Erythroblast (primary cell): Measurements from ENCODE around the gene BCL7A.
A peak's percentile ranks its signal among the peaks of the same experiment; 100 is the strongest.
"Not testable (repeated sequence)": the region's sequence is repeated elsewhere in the genome, so short reads cannot be mapped to it uniquely, and the experiment has no call there.

ENCODE experiments used
- DNase-seq, 2 experiments: peaks; one replicate each; lab custom pipeline; 2025; lab: John Stamatoyannopoulos, UW
- GATA1 ChIP-seq: IDR thresholded peaks from 2 replicates; pipeline ENCODE4 v1.6.1; 2011; ENCODE audit warnings: low read depth, mild to moderate bottlenecking, control low read depth, low read length, moderate library complexity
- POLR2A ChIP-seq: IDR thresholded peaks from 2 replicates; pipeline ENCODE4 v1.6.1; 2011; ENCODE audit warnings: mild to moderate bottlenecking, low read length

The BCL7A gene

DNA sequence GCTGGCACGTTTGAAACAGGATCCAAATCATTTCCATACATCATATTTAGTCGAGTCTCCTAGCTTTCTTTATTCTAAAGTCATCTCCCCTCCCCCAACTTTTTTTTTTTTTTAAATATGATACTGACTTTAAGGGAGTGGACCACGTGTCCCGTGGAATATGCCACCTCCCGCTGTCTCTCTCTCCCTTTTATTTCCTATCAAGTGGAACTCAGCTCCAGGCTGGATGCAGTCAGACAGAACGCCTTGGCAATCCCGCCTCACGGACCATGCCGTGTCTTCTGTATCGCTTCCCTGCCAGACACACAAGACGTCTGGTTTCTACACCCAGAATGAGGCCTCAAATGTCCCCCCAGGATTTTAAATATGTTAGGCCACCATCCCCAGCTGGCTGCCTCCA is 21.2 kb downstream of the BCL7A start:
- TF ChIP-seq GATA1 (no peak), POLR2A (no peak)
- DNase-seq, result no peak

DNA sequence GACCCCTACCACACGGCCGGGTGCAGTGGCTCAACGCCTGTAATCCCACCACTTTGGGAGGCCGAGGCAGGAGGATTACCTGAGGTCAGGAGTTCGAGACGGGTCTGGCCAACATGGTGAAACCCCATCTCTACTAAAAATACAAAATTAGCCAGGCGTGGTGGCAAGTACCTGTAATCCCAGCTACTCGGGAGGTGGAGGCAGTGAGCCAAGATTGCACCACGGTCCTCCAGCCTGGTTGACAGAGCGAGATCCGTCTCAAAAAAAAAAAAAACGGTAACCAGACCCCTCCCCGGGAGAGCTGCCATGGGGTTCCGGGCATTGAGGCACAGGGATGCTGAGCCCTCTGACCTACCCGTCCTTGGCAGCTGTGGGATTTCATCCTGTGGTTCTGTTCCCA is 21.8 kb downstream of the BCL7A start:
- DNase-seq, result no peak
- no peak for TF ChIP-seq GATA1
- no peak for TF ChIP-seq POLR2A

DNA sequence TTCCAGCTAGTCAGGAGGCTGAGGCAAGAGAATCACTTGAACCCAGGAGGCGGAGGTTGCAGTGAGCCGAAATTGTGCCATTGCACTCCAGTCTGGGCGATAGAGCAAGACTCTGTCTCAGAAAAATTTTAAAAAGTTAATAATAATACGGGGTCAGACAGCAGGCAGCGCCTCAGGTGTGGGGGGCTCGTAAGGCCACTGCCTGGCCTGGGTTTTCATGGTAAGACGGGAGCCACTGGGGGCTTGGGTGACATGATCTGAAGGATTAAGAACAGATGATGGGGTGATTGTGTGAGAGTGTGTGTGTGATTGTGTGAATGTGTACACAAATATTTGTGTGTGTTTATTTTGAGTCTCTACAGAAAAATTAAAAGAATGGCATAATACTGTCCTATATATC is 23.6 kb downstream of the BCL7A start:
- no peak for TF ChIP-seq GATA1
- TF ChIP-seq POLR2A, result no peak
- DNase-seq, result no peak

- no peak for DNase-seq
- no peak for TF ChIP-seq GATA1
- TF ChIP-seq POLR2A, result no peak
Measured at GRCh38 chr12:122046145-122046544, 24.5 kb downstream of the BCL7A start.

- TF ChIP-seq POLR2A, result no peak
- TF ChIP-seq GATA1, result no peak
- DNase-seq, result no peak
Measured at GRCh38 chr12:122048151-122048550, 26.5 kb downstream of the BCL7A start.

GRCh38 chr12:122049827-122050226 is 28.1 kb downstream of the BCL7A start:
- TF ChIP-seq GATA1 (no peak), POLR2A (no peak)
- peak; percentile 27 to 67 for DNase-seq

DNA sequence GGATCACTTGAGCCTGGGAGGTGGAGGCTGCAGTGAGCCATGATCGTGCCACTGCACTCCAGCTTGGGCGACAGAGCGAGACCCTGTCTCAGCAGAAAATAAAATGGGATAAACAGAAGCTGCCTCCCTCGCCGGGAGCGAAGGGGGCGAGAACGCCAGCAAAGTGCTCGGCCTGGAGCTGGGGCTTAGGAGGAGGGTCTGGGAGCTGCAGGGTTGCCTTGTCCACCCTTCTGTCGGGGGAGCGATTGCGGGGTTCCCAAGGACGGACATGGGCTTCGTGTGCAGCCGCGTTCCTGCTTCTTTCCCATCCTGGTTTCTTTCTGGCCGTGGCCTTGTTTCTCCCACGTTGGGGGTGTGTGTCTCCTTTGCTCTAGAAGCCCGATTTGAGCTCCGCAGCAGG is 29.0 kb downstream of the BCL7A start:
- DNase-seq, result no peak
- TF ChIP-seq POLR2A (no peak), GATA1 (no peak)

DNA sequence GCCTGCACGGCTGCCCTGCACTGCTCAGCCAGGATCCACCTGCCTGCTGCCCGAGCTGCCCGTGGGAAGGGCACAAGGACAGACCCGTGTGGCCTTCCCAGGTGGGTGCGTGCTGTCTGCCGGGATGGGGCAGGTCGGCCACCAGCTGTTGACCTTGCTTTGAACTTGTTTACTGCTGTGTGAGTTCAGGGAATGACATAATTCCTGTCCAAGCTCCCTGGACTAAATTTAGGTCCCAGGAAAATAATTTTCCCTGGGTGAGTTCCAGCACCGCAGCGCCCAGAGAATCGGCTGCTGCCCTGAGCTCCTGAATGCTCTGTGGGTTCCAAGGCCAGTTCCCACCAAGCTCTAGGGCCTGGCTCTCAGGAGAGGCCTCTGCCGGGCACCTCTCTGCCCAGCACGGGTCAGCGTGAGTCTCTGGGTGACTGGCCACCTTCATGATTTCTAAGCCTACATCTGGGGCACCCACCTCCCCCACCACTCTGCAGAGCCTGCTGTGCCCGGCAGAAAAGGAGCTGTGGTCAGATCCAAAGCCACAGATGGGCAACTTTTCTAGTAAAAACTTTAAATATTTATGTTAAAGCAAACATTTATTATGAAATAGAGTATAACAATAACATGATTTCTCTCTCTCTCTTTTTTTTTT is 29.7 kb downstream of the BCL7A start:
- TF ChIP-seq POLR2A (no peak), GATA1 (no peak)
- DNase-seq, result no peak

- TF ChIP-seq POLR2A, result no peak
- no peak for TF ChIP-seq GATA1
- no peak for DNase-seq
Measured at GRCh38 chr12:122052285-122052684, 30.6 kb downstream of the BCL7A start.

DNA sequence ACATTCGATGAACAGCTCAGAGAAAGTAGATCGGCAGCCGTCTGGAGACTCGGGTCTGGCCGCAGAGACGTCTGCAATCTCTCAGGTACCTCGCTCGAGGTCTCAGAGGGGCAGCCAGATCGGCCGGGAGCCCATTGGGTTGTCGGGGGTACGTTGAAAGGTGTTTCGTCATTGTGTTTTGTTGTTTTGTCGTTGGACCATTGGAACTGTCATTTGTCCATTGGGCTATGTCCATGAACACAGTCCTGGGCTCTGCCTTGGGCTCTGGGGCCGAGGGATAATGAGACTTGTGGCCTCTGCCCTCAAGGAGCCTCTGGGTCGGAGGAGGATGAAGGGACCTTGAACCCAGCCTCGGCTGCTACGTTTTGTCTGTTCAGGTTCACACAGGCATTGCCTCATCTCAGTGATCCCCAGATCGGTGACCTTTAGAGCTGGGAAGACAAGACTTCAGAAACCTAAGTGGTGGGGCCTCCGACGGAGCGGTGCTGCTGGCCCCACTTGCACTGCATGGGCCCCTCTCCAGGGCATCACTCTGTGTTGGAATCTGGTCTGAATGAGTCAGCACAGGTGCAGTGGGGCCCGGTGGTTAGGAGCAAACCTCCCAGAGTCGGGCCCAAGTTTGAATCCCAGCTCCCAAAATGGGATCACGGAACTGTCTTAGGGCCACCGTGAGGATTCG is 33.3 kb downstream of the BCL7A start:
- no peak for DNase-seq

DNA sequence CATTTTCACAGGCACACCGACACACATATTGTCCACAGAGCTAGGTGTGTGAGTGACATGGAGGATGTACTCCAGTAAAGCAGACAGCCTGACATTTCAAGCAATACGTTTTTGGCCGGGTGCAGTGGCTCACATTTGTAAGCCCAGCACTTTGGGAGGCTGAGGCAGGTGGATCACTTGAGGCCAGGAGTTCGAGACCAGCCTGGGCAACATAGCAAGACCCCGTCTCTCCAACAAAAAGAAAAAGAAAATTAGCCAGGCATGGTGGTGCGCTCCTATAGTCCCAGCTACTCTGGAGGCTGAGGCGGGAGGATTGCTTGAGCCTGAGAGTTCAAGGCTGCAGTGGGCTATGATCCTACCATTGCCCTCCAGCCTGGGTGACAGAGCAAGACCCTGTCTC is 34.7 kb downstream of the BCL7A start:
- DNase-seq, result not testable (repeated sequence)

More for the DNA sequence above, 33.3 kb downstream of the BCL7A start:
- no peak for TF ChIP-seq GATA1
- no peak for TF ChIP-seq POLR2A

- DNase-seq, result no peak
- TF ChIP-seq GATA1 (no peak), POLR2A (no peak)
Measured at GRCh38 chr12:122057007-122057735, 35.5 kb downstream of the BCL7A start.

DNA sequence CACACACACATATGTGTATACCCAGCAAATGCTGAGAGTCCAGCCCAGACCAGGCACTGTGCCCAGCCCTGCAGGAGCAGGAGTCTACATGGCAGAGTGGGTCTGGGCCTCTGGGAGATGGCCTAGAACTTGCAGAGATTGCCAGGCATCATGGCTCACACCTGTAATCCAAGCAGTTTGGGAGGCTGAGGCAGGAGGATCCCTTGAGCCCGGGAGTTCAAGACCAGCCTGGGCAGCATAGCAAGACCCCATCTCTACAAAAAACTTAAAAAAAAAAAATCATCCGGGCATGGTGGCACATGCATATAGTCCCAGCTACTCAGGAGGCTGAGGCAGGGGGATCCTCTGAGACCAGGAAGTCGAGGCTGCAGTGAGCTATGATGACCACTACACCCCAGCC is 36.1 kb downstream of the BCL7A start:
- TF ChIP-seq POLR2A (no peak), GATA1 (no peak)
- no peak for DNase-seq

DNA sequence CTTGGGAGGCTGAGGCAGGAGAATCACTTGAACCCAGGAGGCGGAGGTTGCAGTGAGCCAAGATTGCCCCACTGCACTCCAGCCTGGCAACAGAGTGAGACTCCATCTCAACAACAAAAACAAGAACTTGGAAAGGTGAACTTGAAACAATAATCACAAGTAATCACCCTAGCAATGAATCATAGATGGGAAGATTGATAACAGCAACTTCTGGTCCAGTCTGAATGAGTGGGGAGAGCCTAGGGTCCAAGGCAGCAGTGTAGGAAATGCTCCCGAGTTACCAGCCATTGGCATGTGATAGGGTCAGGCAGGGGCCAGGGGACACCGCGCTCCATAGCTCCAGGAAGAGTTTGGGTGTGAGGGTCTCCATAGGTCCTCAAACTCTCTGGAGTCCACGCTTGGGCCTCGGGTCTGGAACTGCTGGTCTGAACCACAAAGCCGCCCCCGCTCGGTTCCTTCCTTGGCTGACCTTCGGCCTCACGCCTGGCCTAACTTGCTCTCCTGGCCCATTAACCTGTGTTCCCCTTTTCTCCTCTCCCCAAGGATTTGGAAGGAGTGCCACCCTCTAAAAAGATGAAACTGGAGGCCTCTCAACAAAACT is 37.0 kb downstream of the BCL7A start:
- no peak for DNase-seq
- TF ChIP-seq GATA1, result no peak
- TF ChIP-seq POLR2A, result no peak

- DNase-seq, result no peak
- TF ChIP-seq GATA1, result no peak
- TF ChIP-seq POLR2A, result no peak
Measured at GRCh38 chr12:122059203-122059960, 37.7 kb downstream of the BCL7A start.
